ENCODE results near the gene HDAC4.

HDAC4 gene

GRCh38 chr2:239348563-239349452 lies 52.0 kb downstream of the HDAC4 start:
- DNase-seq (ENCODE audit: low read depth): no peak

GRCh38 chr2:239346676-239347075 lies 54.1 kb downstream of the HDAC4 start:
- DNase-seq (ENCODE audit: low read depth): no peak

- DNase-seq (ENCODE audit: low read depth): no peak
Measured at GRCh38 chr2:239345251-239345650, 55.6 kb downstream of the HDAC4 start.

- no peak for DNase-seq (ENCODE audit: low read depth)
Measured at GRCh38 chr2:239344857-239345216, 56.0 kb downstream of the HDAC4 start.

- DNase-seq (ENCODE audit: low read depth): no peak
Measured at GRCh38 chr2:239343946-239344856, 56.6 kb downstream of the HDAC4 start.

GRCh38 chr2:239343460-239343859 lies 57.4 kb downstream of the HDAC4 start:
- DNase-seq (ENCODE audit: low read depth): no peak

GRCh38 chr2:239341840-239342239 lies 59.0 kb downstream of the HDAC4 start:
- no peak for DNase-seq (ENCODE audit: low read depth)

GRCh38 chr2:239341146-239341732 lies 59.6 kb downstream of the HDAC4 start:
- DNase-seq (ENCODE audit: low read depth): no peak

GRCh38 chr2:239339726-239340601 lies 60.9 kb downstream of the HDAC4 start:
- DNase-seq (ENCODE audit: low read depth): no peak

GRCh38 chr2:239339241-239339640 lies 61.6 kb downstream of the HDAC4 start:
- no peak for DNase-seq (ENCODE audit: low read depth)

- no peak for DNase-seq (ENCODE audit: low read depth)
Measured at GRCh38 chr2:239337877-239338484, 62.8 kb downstream of the HDAC4 start.

- no peak for DNase-seq (ENCODE audit: low read depth)
Measured at GRCh38 chr2:239337122-239337876, 63.5 kb downstream of the HDAC4 start.

- DNase-seq (ENCODE audit: low read depth): no peak
Measured at GRCh38 chr2:239331560-239331959, 69.3 kb downstream of the HDAC4 start.

- DNase-seq (ENCODE audit: low read depth): no peak
Measured at GRCh38 chr2:239330836-239331235, 70.0 kb downstream of the HDAC4 start.

- no peak for DNase-seq (ENCODE audit: low read depth)
Measured at GRCh38 chr2:239329972-239330572, 70.7 kb downstream of the HDAC4 start.

GRCh38 chr2:239329284-239329971 lies 71.4 kb downstream of the HDAC4 start:
- DNase-seq (ENCODE audit: low read depth): no peak

GRCh38 chr2:239328351-239329191 lies 72.2 kb downstream of the HDAC4 start:
- DNase-seq (ENCODE audit: low read depth): no peak

Measured in stimulated activated CD8-positive, alpha-beta memory T cell treated with anti-CD3 and anti-CD28 coated beads, Interleukin-12 subunit alpha, Interleukin-12 subunit beta, amount 100 ng/mL, for 4 hours (primary cell).